Endothelial cell of umbilical vein (primary cell): ENCODE results near the gene FTH1. TPM values are rescaled to one million over a fixed set of nuclear protein-coding genes. Genes with fewer than 3 reads are reported as not detected.

ENCODE experiments used
- BruUV-seq: library from RNA; stranded (reverse); fragments of 400-500 nt; replicated peaks from 2 replicates; lab custom pipeline; 2021; lab: Mats Ljungman, UMichigan
- CTCF ChIA-PET: fragments of 300-600, 350-600 bp; sonication (Branson Sonifier 250); formaldehyde crosslinking; loops from one replicate; lab custom pipeline; 2021; ENCODE audit warnings: antibody characterized with exemption, inconsistent platforms; lab: Charles Lee
- POLR2A ChIA-PET: fragments of 300-600, 350-600 bp; sonication (Branson Sonifier 250); formaldehyde crosslinking; loops from one replicate; lab custom pipeline; 2021; ENCODE audit warnings: antibody characterized with exemption, inconsistent platforms; lab: Charles Lee
- DNase-seq: peaks from one replicate; pipeline ENCODE4 v3.0.0-alpha.2; 2011; ENCODE audit warnings: low read depth, low spot score
- FAIRE-seq: peaks from 2 replicates; lab custom pipeline; 2011; peaks lifted over from hg19 to GRCh38; lab: Jason Lieb, UNC
- H2AFZ ChIP-seq: 2 replicates; pipeline ENCODE4 v1.6.0; 2012; ENCODE audit warnings: low read depth, low read length, control low read depth, inconsistent platforms
- H3K27ac ChIP-seq: 2 replicates; pipeline ENCODE4 v1.5.1; 2011; ENCODE audit warnings: low read depth, mild to moderate bottlenecking, control low read depth, low read length, moderate library complexity; ENCODE audit not compliant: insufficient read depth
- H3K27me3 ChIP-seq, 2 experiments: 2 replicates each; pipeline versions ENCODE4 v1.6.0 to v1.6.1; 2011; ENCODE audit warnings: low read length in 2 of 2, mixed read lengths in 1 of 2; ENCODE audit not compliant: control insufficient read depth in 2 of 2, insufficient read depth in 2 of 2
- H3K36me3 ChIP-seq, 2 experiments: 2 replicates in 1 of 2; 3 replicates in 1 of 2; pipeline ENCODE4 v1.5.1; 2011; ENCODE audit warnings: low read length in 2 of 2, mild to moderate bottlenecking in 1 of 2, moderate library complexity in 1 of 2; ENCODE audit not compliant: control insufficient read depth in 2 of 2, insufficient read depth in 2 of 2; ENCODE audit errors: extremely low read depth in 1 of 2
- H3K4me1 ChIP-seq: 3 replicates; pipeline ENCODE4 v1.5.1; 2011; ENCODE audit warnings: mild to moderate bottlenecking, low read length; ENCODE audit not compliant: control insufficient read depth, insufficient read depth; ENCODE audit errors: extremely low read depth
- H3K4me2 ChIP-seq: 2 replicates; pipeline ENCODE4 v1.6.1; 2011; ENCODE audit warnings: low read length, control low read depth, mixed read lengths; ENCODE audit not compliant: insufficient read depth
- H3K4me3 ChIP-seq, 3 experiments: fragments of 200-600 bp in 1 of 3; sonication (generic), shearing (Covaris generic) in 1 of 3; replicated peaks in 1 of 3; 2 replicates each; pipeline ENCODE4 v1.5.1; 2011 to 2016; ENCODE audit warnings: control low read depth in 3 of 3, low read length in 3 of 3, mild to moderate bottlenecking in 2 of 3, inconsistent platforms in 1 of 3, low read depth in 1 of 3, moderate library complexity in 1 of 3; ENCODE audit not compliant: insufficient read depth in 1 of 3
- H3K79me2 ChIP-seq: 2 replicates; pipeline ENCODE4 v1.6.0; 2012; ENCODE audit warnings: low read length, inconsistent platforms; ENCODE audit not compliant: control insufficient read depth, insufficient read depth
- H3K9ac ChIP-seq: replicated peaks from 2 replicates; pipeline ENCODE3; 2011; ENCODE audit warnings: low read length, control low read depth; ENCODE audit not compliant: insufficient read depth; ENCODE audit errors: extremely low read depth
- H3K9me1 ChIP-seq: replicated peaks from 3 replicates; pipeline ENCODE4 v1.6.0; 2011; ENCODE audit warnings: mild to moderate bottlenecking, low read length; ENCODE audit not compliant: control insufficient read depth, insufficient read depth; ENCODE audit errors: extremely low read depth
- H3K9me3 ChIP-seq: replicated peaks from 2 replicates; pipeline ENCODE4 v1.5.1; 2012; ENCODE audit warnings: low read length, inconsistent platforms; ENCODE audit not compliant: control insufficient read depth, insufficient read depth
- H4K20me1 ChIP-seq: replicated peaks from 2 replicates; pipeline ENCODE3; 2011; ENCODE audit warnings: mild to moderate bottlenecking, low read length; ENCODE audit not compliant: control insufficient read depth, insufficient read depth; ENCODE audit errors: extremely low read depth
- CTCF ChIP-seq, 2 donors: IDR thresholded peaks; 1 replicate in 1 of 2; 2 replicates in 1 of 2; pipeline ENCODE4 v1.5.1; 2011; ENCODE audit warnings: low read length in 2 of 2, mild to moderate bottlenecking in 2 of 2, moderate library complexity in 2 of 2, control low read depth in 1 of 2, inconsistent platforms in 1 of 2, low read depth in 1 of 2; ENCODE audit not compliant: insufficient read depth in 1 of 2; ENCODE audit errors: extremely low read depth in 1 of 2
- EZH2 ChIP-seq: IDR thresholded peaks from 2 replicates; pipeline ENCODE4 v1.6.1; 2012; ENCODE audit warnings: borderline replicate concordance, low read depth, mild to moderate bottlenecking, moderate library complexity, low read length, inconsistent platforms; ENCODE audit not compliant: severe bottlenecking
- FOS ChIP-seq: IDR thresholded peaks from 2 replicates; pipeline ENCODE4 v1.6.1; 2011; ENCODE audit warnings: mild to moderate bottlenecking, low read length, moderate library complexity, borderline replicate concordance; ENCODE audit not compliant: insufficient read depth
- GATA2 ChIP-seq: IDR thresholded peaks from 2 replicates; pipeline ENCODE4 v1.7.0; 2011; ENCODE audit warnings: low read depth, mild to moderate bottlenecking, moderate library complexity, mixed read lengths, low read length; ENCODE audit not compliant: insufficient read length, insufficient read depth
- JUN ChIP-seq: IDR thresholded peaks from 2 replicates; pipeline ENCODE4 v1.6.1; 2011; ENCODE audit warnings: borderline replicate concordance, low read depth; ENCODE audit not compliant: insufficient read length, insufficient read depth
- MYC ChIP-seq: IDR thresholded peaks from one replicate; pipeline ENCODE4 v1.6.1; 2011; ENCODE audit warnings: mild to moderate bottlenecking, low read depth, low read length
- POLR2A ChIP-seq: IDR thresholded peaks from 2 replicates; pipeline ENCODE4 v1.6.1; 2012; ENCODE audit warnings: low read depth, mild to moderate bottlenecking, control low read depth, low read length
- POLR2AphosphoS5 ChIP-seq: IDR thresholded peaks from 2 replicates; pipeline ENCODE4 v1.6.1; 2012; ENCODE audit warnings: low read depth, mild to moderate bottlenecking, control low read depth, low read length, moderate library complexity; ENCODE audit not compliant: insufficient read depth
- dilution Hi-C: fragments of 300-500 bp; cut with MboI; formaldehyde crosslinking; loops from one replicate; pipeline ENCODE4 v1.15.0; 2019; ENCODE audit warnings: low sequenced_read_pairs; ENCODE audit not compliant: extremely low pct_ligation_motif_present
- intact Hi-C: fragments of 100-400 bp; cut with micrococcal nuclease; formaldehyde crosslinking; loops from one replicate; pipeline ENCODE4 v1.10.0; 2022
- polyA plus RNA-seq, 4 experiments: library from polyadenylated mRNA; depleted of rRNA in 3 of 4; stranded (reverse) in 3 of 4; unstranded in 1 of 4; fragments of >200 nt; gene quantifications; 2 replicates each; pipeline versions ENCODE4 v1.2.1 to v1.2.3, GENCODE V29; 2011 to 2012; ENCODE audit warnings: missing spikeins in 1 of 4
- total RNA-seq: library from RNA; stranded (reverse); gene quantifications from 2 replicates; pipeline ENCODE4 v1.2.3, GENCODE V29; 2021
- TF ChIP-seq, protein P1 (sequence below): IDR thresholded peaks from 2 replicates; pipeline ENCODE4 v1.6.1; 2011; ENCODE audit not compliant: insufficient read depth, insufficient read length

The FTH1 gene
- total and polyA plus RNA-seq, 2 donors (not counting 3 experiments of a cell fraction or from before 2014, with no cell fraction given), result 1,177 to 2,501 TPM

- Histone ChIP-seq H2AFZ (no peak overlapping the region), H3K36me3 (peaks cover 5 to 6% of the 10 kb centered on the region in 2 experiments), H3K27me3 (peaks cover 5% of the 10 kb centered on the region in 2 experiments), H3K4me3 (no peak overlapping the region), H3K9ac (no peak overlapping the region), H3K79me2 (peaks cover under 1% of the 10 kb centered on the region), H3K9me3 (no peaks in the 10 kb centered on the region), H4K20me1 (no peaks in the 10 kb centered on the region), H3K4me2 (no peak overlapping the region), H3K4me1 (peaks cover 15% of the 10 kb centered on the region), H3K27ac (no peak overlapping the region), H3K9me1 (no peaks in the 10 kb centered on the region)
- dilution Hi-C loops, result no loop called here
- BruUV-seq, result no TSS peak
- CTCF ChIA-PET, result interaction anchor here (2.6 to 11.1 kb wide), 2 partner anchors 12 to 122 kb away, joined by 7 to 147 read pairs; no protein-coding TSS in a partner anchor
- intact Hi-C loops, result no loop called here
- no peak for TF ChIP-seq EZH2
- no peak for TF ChIP-seq POLR2A
- no peak for TF ChIP-seq MYC
- no peak for TF ChIP-seq CTCF (IDR thresholded peaks at IDR 0.05; ENCODE audit: extremely low read depth in 1 of 2, insufficient read depth in 1 of 2, low read depth in 1 of 2, low read length in 2 of 2)
- TF ChIP-seq JUN, result no peak
- no peak for TF ChIP-seq GATA2
- no peak for TF ChIP-seq FOS
- TF ChIP-seq POLR2AphosphoS5, result no peak
- TF ChIP-seq, protein P1, sequence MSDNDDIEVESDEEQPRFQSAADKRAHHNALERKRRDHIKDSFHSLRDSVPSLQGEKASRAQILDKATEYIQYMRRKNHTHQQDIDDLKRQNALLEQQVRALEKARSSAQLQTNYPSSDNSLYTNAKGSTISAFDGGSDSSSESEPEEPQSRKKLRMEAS, result no peak
- DNase-seq, result no peak
- no peak for FAIRE-seq
- POLR2A ChIA-PET, result no interaction called here
Observed at GRCh38 chr11:61959678-61960077, 7.8 kb downstream of the FTH1 start.
